Left ventricle myocardium inferior (tissue), 1 donor: Measurements from ENCODE around the gene KCTD21. TPM values are rescaled to one million over a fixed set of nuclear protein-coding genes. Genes with fewer than 3 reads are reported as not detected.
"Not testable (repeated sequence)": the region's sequence is repeated elsewhere in the genome, so short reads cannot be mapped to it uniquely, and the experiment has no call there.

ENCODE experiments used
- DNase-seq: peaks from one replicate; pipeline ENCODE4 v3.0.0-alpha.2; 2020
- H3K27ac ChIP-seq: fragments of 200-600 bp; replicated peaks from 2 replicates; pipeline ENCODE4 v1.8.0; 2021
- H3K27me3 ChIP-seq: fragments of 200-600 bp; 2 replicates; pipeline ENCODE4 v1.8.0; 2021; ENCODE audit warnings: low read depth
- H3K36me3 ChIP-seq: fragments of 200-600 bp; 2 replicates; pipeline ENCODE4 v1.8.0; 2021
- H3K4me1 ChIP-seq: fragments of 200-600 bp; 2 replicates; pipeline ENCODE4 v1.8.0; 2021
- H3K4me3 ChIP-seq: fragments of 200-600 bp; 2 replicates; pipeline ENCODE4 v1.8.0; 2021; ENCODE audit warnings: mild to moderate bottlenecking, moderate library complexity
- H3K9me3 ChIP-seq: fragments of 200-600 bp; replicated peaks from 2 replicates; pipeline ENCODE4 v1.8.0; 2021
- CTCF ChIP-seq: fragments of 200-600 bp; IDR thresholded peaks from 2 replicates; pipeline ENCODE4 v1.8.0; 2021; ENCODE audit warnings: antibody characterized with exemption, mild to moderate bottlenecking, borderline replicate concordance
- intact Hi-C: fragments of 100-400 bp; cut with micrococcal nuclease; formaldehyde crosslinking; loops from one replicate; pipeline ENCODE4 v1.11.0; 2022
- total RNA-seq: library from RNA; stranded (reverse); fragmentation: NEBNext Ultra II Directional; extraction: Animal tissue kit (Norgen Biotek cat#: 25700); gene quantifications from one replicate; pipeline ENCODE4 v1.2.1, GENCODE V29; 2021
- donor health status: DM: no; HTN: yes; CAD: no; lungs with severe emphysema.

KCTD21 gene
- total RNA-seq, 1 donor from 2014 or later: 8.6 TPM

GRCh38 chr11:78177216-78177615, 11.2 kb downstream of the KCTD21 start:
- Histone ChIP-seq H3K9me3 (no peaks in the 10 kb centered on the region), H3K4me1 (peaks cover 25% of the 10 kb centered on the region), H3K36me3 (peaks cover 26% of the 10 kb centered on the region), H3K27ac (no peak overlapping the region), H3K4me3 (no peak overlapping the region), H3K27me3 (no peaks in the 10 kb centered on the region)
- intact Hi-C loops: no loop called here
- no peak for DNase-seq
- TF ChIP-seq CTCF: no peak

GRCh38 chr11:78176605-78177141, 11.8 kb downstream of the KCTD21 start:
- H3K27me3 ChIP-seq: no peaks in the 10 kb centered on the region
- peaks cover 25% of the 10 kb centered on the region for H3K4me1 ChIP-seq
- no peak for TF ChIP-seq CTCF
- peaks cover 26% of the 10 kb centered on the region for H3K36me3 ChIP-seq
- no peak overlapping the region for H3K4me3 ChIP-seq
- DNase-seq: no peak
- no peak overlapping the region for H3K27ac ChIP-seq
- intact Hi-C loops: no loop called here
- H3K9me3 ChIP-seq: no peaks in the 10 kb centered on the region

- H3K4me3 ChIP-seq, H3K27ac ChIP-seq, H3K27me3 ChIP-seq, H3K9me3 ChIP-seq, intact Hi-C loops, DNase-seq: not testable (repeated sequence)
- peaks cover 25% of the 10 kb centered on the region for H3K4me1 ChIP-seq
- peaks cover 26% of the 10 kb centered on the region for H3K36me3 ChIP-seq
Observed at GRCh38 chr11:78175862-78176261, 12.6 kb downstream of the KCTD21 start.

- Histone ChIP-seq H3K27me3 (no peaks in the 10 kb centered on the region), H3K4me1 (peaks cover 53% of the 10 kb centered on the region), H3K27ac (peak overlapping the region; percentile 92), H3K4me3 (no peak overlapping the region), H3K36me3 (peaks cover 26% of the 10 kb centered on the region), H3K9me3 (no peaks in the 10 kb centered on the region)
- intact Hi-C loops: no loop called here
- no peak for TF ChIP-seq CTCF
- DNase-seq: no peak
Observed at GRCh38 chr11:78171951-78172350, 16.5 kb downstream of the KCTD21 start.

- intact Hi-C loops: no loop called here
Observed at GRCh38 chr11:78170874-78171549, 17.4 kb downstream of the KCTD21 start.

More at GRCh38 chr11:78170874-78171549, 17.4 kb downstream of the KCTD21 start:
- Histone ChIP-seq H3K36me3 (peaks cover 18% of the 10 kb centered on the region), H3K27ac (peak overlapping the region; percentile 92), H3K4me3 (no peak overlapping the region), H3K9me3 (no peaks in the 10 kb centered on the region), H3K27me3 (no peaks in the 10 kb centered on the region), H3K4me1 (peaks cover 63% of the 10 kb centered on the region)
- no peak for DNase-seq
- TF ChIP-seq CTCF: no peak
